ENCODE data around the gene PCDH7. TPM values are rescaled to one million over a fixed set of nuclear protein-coding genes. Genes with fewer than 3 reads are reported as not detected.

Gene PCDH7
- total RNA-seq, 1 experiment from 2014 or later, result 5.6 TPM

DNA sequence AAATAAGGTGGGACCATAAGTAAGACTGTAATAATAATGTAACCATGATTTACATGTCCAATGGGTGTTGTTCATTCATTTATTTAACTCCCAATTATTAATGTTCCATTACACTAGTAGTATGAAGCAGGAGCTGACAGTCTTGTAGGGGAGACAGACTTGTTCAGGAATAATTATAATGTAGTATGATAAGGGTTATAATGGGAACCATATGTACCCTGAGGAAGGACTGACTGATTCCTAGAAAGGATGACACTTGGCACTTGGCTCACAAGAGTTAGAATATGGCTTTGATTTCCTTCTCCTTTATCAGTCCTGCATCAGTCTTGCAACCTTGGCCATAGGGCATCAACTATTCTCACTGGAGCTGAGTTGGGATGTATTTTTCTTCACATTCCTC is 24.2 kb downstream of the PCDH7 start:
- no TSS peak for BruUV-seq (replicated peaks)
- POLR2A ChIA-PET, result no interaction called here
- no peak for DNase-seq (ENCODE audit: unreplicated experiment)
- TF ChIP-seq, protein P1, sequence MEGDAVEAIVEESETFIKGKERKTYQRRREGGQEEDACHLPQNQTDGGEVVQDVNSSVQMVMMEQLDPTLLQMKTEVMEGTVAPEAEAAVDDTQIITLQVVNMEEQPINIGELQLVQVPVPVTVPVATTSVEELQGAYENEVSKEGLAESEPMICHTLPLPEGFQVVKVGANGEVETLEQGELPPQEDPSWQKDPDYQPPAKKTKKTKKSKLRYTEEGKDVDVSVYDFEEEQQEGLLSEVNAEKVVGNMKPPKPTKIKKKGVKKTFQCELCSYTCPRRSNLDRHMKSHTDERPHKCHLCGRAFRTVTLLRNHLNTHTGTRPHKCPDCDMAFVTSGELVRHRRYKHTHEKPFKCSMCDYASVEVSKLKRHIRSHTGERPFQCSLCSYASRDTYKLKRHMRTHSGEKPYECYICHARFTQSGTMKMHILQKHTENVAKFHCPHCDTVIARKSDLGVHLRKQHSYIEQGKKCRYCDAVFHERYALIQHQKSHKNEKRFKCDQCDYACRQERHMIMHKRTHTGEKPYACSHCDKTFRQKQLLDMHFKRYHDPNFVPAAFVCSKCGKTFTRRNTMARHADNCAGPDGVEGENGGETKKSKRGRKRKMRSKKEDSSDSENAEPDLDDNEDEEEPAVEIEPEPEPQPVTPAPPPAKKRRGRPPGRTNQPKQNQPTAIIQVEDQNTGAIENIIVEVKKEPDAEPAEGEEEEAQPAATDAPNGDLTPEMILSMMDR (IDR thresholded peaks at IDR 0.05; ENCODE audit: unreplicated experiment), result no peak
- no peaks in the 10 kb centered on the region for H3K4me1 Mint-ChIP-seq (ENCODE audit: insufficient read depth, unreplicated experiment)
- no peaks in the 10 kb centered on the region for H3K27me3 Mint-ChIP-seq (ENCODE audit: insufficient read depth, unreplicated experiment)
- CTCF ChIA-PET, result interaction anchor here (0.7 kb wide), 1 partner anchor 63 kb away, joined by 3 read pairs; no protein-coding TSS in a partner anchor
- no peak overlapping the region for H3K27ac Mint-ChIP-seq (ENCODE audit: low read depth, unreplicated experiment)
- intact Hi-C loops (cut with micrococcal nuclease), result no loop called here
- H3K4me3 Mint-ChIP-seq (ENCODE audit: unreplicated experiment), result no peak overlapping the region
- H3K9me3 Mint-ChIP-seq (ENCODE audit: unreplicated experiment), result no peaks in the 10 kb centered on the region
- no peaks in the 10 kb centered on the region for H3K36me3 Mint-ChIP-seq (ENCODE audit: insufficient read depth, unreplicated experiment)

DNA sequence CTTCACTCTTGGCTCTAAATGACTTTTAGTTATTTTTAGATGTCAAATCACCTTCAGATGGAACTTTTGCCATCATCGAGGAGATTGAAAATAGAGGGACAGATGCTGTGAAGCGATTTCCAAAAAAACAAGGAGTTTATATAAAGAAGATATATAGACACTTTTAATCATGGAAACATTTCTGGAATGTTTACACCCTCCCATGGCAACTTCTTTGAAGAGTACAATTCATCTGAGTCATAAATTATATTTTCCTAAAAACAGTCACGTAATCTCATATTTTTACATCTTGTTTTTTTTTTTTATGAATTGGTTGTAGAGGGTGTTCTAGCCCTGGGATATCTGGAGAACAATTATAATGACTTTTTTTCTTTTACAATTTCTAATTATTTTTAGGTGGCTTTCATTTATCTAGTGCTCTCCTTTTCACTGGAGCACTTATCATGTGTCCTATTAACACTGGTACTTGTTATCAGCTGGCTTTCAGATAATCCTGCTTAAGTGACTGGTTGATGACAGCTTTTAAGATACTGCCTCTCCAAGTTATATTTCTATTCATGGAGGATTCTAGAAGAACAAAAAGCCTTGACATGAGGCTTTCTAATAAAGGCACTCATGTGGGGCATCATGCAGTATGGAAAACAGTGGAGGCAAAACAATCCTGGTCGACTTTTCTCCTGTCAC is 24.9 kb downstream of the PCDH7 start:
- DNase-seq (ENCODE audit: unreplicated experiment), result no peak
- Mint-ChIP-seq H3K4me3 (ENCODE audit: unreplicated experiment) (no peak overlapping the region), H3K36me3 (ENCODE audit: insufficient read depth, unreplicated experiment) (no peaks in the 10 kb centered on the region), H3K27me3 (ENCODE audit: insufficient read depth, unreplicated experiment) (no peaks in the 10 kb centered on the region), H3K27ac (ENCODE audit: low read depth, unreplicated experiment) (no peak overlapping the region), H3K9me3 (ENCODE audit: unreplicated experiment) (no peaks in the 10 kb centered on the region), H3K4me1 (ENCODE audit: insufficient read depth, unreplicated experiment) (no peaks in the 10 kb centered on the region)
- TF ChIP-seq, protein P1 (IDR thresholded peaks at IDR 0.05; ENCODE audit: unreplicated experiment), result no peak
- CTCF ChIA-PET, result interaction anchor here (1.2 kb wide), 1 partner anchor 9 kb away, joined by 3 read pairs; no protein-coding TSS in a partner anchor
- POLR2A ChIA-PET, result interaction anchor here (1.9 kb wide), 1 partner anchor 12 kb away, joined by 4 read pairs; no protein-coding TSS in a partner anchor
- BruUV-seq (replicated peaks), result no TSS peak
- intact Hi-C loops (cut with micrococcal nuclease), result no loop called here

DNA sequence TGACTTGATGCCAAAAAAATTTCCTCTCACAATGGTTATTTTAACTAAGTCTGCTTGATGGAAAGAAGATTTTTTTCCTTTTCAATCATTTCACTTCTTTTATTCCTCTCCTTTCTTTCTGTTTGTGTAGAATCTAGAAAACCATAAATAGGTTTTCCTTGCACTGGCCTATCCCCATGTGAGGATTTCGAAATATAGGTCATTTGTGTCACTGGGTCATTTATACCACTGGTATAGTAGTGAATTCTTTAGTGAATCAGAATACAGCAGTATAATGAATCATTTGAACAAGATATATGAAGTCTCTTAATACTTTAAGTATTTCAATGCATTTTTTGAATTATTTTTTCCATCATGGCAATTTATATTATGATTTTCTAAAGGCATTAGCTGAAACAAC is 26.6 kb downstream of the PCDH7 start:
- no peak overlapping the region for H3K4me3 Mint-ChIP-seq (ENCODE audit: unreplicated experiment)
- H3K27ac Mint-ChIP-seq (ENCODE audit: low read depth, unreplicated experiment), result no peak overlapping the region
- ChIA-PET CTCF (interaction anchor here (0.8 kb wide), 1 partner anchor 76 kb away, joined by 3 read pairs; no protein-coding TSS in a partner anchor), POLR2A (interaction anchor here (1.9 kb wide), 1 partner anchor 11 kb away, joined by 4 read pairs; no protein-coding TSS in a partner anchor)
- intact Hi-C loops (cut with micrococcal nuclease), result no loop called here
- no peaks in the 10 kb centered on the region for H3K4me1 Mint-ChIP-seq (ENCODE audit: insufficient read depth, unreplicated experiment)
- no peaks in the 10 kb centered on the region for H3K9me3 Mint-ChIP-seq (ENCODE audit: unreplicated experiment)
- H3K36me3 Mint-ChIP-seq (ENCODE audit: insufficient read depth, unreplicated experiment), result no peaks in the 10 kb centered on the region
- TF ChIP-seq, protein P1 (IDR thresholded peaks at IDR 0.05; ENCODE audit: unreplicated experiment), result no peak
- no peak for DNase-seq (ENCODE audit: unreplicated experiment)
- no peaks in the 10 kb centered on the region for H3K27me3 Mint-ChIP-seq (ENCODE audit: insufficient read depth, unreplicated experiment)
- BruUV-seq (replicated peaks), result no TSS peak

DNA sequence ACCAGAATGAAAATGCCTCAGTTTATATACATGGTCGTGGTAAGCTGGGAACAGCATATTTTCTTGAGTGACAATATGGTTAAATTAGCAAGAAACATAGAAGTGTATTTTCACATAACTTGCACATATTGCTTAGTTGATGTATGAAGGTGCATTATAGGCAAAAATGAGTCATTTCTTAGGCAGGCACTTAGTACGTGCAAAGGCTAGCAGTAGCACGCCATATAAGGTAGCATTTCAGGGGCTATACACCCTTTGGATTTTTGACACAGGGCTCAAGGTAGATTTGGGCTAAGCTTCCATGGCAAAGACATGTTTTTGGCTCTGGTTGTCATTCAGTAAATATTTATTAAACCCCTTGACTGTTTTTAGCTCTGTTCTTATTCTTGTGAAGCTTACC is 33.1 kb downstream of the PCDH7 start:
- TF ChIP-seq, protein P1 (IDR thresholded peaks at IDR 0.05; ENCODE audit: unreplicated experiment), result no peak
- peak; percentile 71 for DNase-seq (ENCODE audit: unreplicated experiment)
- Mint-ChIP-seq H3K4me3 (ENCODE audit: unreplicated experiment) (no peak overlapping the region), H3K27me3 (ENCODE audit: insufficient read depth, unreplicated experiment) (no peaks in the 10 kb centered on the region), H3K4me1 (ENCODE audit: insufficient read depth, unreplicated experiment) (peaks cover 7% of the 10 kb centered on the region), H3K36me3 (ENCODE audit: insufficient read depth, unreplicated experiment) (no peaks in the 10 kb centered on the region), H3K9me3 (ENCODE audit: unreplicated experiment) (no peaks in the 10 kb centered on the region), H3K27ac (ENCODE audit: low read depth, unreplicated experiment) (peak overlapping the region; percentile 71)
- ChIA-PET CTCF (no interaction called here), POLR2A (interaction anchor here (2.0 kb wide), 1 partner anchor 34 kb away, joined by 5 read pairs; the partner anchor contains the start of gene PCDH7)
- no TSS peak for BruUV-seq (replicated peaks)
- intact Hi-C loops (cut with micrococcal nuclease), result no loop called here
